ENCODE data around the gene KDM4B.

GRCh38 chr19:5147978-5148793, 179.3 kb downstream of the KDM4B start:
- TF ChIP-seq ZBTB33 (IDR thresholded peaks at IDR 0.05) (no peak), PKNOX1 (IDR thresholded peaks at IDR 0.05) (no peak), CEBPB (IDR thresholded peaks at IDR 0.05; ENCODE audit: borderline replicate concordance in 1 of 2, low read depth in 2 of 2, low read length in 2 of 2) (no peak), JUND (IDR thresholded peaks at IDR 0.05; ENCODE audit: low read depth, low read length) (no peak), EZH2 (IDR thresholded peaks at IDR 0.05; ENCODE audit: borderline replicate concordance, control insufficient read depth, low read depth, low read length) (no peak), CTCF (IDR thresholded peaks at IDR 0.05 in 2 of 3, conservative IDR thresholded peaks at IDR 0.05 in 1 of 3; ENCODE audit: control insufficient read depth in 2 of 3, extremely low read depth in 1 of 3, insufficient read depth in 1 of 3, low read depth in 3 of 3, low read length in 3 of 3) (no peak), TAF1 (IDR thresholded peaks at IDR 0.05; ENCODE audit: borderline replicate concordance, low read depth, low read length) (no peak), REST (IDR thresholded peaks at IDR 0.05; ENCODE audit: low read depth, low read length) (no peak), CEBPZ (IDR thresholded peaks at IDR 0.05; ENCODE audit: low read depth, low read length) (no peak), BRCA1 (IDR thresholded peaks at IDR 0.05; ENCODE audit: low read depth, low read length) (no peak)

All from GM12878 (cell line).